ENCODE measurements around the gene F13A1. TPM values are rescaled to one million over a fixed set of nuclear protein-coding genes. Genes with fewer than 3 reads are reported as not detected.

Gene F13A1
- total RNA-seq, 2 donors from 2014 or later, result 15.3 to 49.4 TPM

DNA sequence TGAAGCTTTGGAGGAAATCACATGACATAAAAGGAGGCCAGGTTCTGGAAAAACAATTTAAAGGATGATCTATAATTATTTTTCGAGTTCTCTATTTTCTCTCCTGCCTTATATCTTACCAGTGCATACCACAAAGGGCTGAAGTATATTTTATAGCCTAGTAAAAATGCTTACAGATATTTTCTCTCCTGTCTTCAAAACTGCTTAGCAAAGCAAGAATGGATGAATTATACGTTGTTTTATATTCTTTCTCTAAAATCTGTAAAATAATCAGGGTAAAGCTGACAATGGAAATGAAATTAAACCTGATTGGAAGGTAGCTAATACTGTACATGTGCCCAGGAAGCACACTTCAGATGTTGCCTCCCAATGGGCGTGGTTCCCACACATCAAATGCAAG is 123.7 kb downstream of the F13A1 start:
- Histone ChIP-seq H3K4me3 (no peak overlapping the region), H3K36me3 (no peaks in the 10 kb centered on the region), H3K27me3 (no peaks in the 10 kb centered on the region), H3K4me1 (no peaks in the 10 kb centered on the region), H3K27ac (no peak overlapping the region), H3K9ac (ENCODE audit: low read depth in 2 of 2, low read length in 2 of 2) (no peak overlapping the region), H3K9me3 (no peaks in the 10 kb centered on the region)
- intact Hi-C loops (cut with DNase I), result no loop called here
- no peak for DNase-seq
- TF ChIP-seq, protein P1, sequence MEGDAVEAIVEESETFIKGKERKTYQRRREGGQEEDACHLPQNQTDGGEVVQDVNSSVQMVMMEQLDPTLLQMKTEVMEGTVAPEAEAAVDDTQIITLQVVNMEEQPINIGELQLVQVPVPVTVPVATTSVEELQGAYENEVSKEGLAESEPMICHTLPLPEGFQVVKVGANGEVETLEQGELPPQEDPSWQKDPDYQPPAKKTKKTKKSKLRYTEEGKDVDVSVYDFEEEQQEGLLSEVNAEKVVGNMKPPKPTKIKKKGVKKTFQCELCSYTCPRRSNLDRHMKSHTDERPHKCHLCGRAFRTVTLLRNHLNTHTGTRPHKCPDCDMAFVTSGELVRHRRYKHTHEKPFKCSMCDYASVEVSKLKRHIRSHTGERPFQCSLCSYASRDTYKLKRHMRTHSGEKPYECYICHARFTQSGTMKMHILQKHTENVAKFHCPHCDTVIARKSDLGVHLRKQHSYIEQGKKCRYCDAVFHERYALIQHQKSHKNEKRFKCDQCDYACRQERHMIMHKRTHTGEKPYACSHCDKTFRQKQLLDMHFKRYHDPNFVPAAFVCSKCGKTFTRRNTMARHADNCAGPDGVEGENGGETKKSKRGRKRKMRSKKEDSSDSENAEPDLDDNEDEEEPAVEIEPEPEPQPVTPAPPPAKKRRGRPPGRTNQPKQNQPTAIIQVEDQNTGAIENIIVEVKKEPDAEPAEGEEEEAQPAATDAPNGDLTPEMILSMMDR (IDR thresholded peaks at IDR 0.05), result no peak

DNA sequence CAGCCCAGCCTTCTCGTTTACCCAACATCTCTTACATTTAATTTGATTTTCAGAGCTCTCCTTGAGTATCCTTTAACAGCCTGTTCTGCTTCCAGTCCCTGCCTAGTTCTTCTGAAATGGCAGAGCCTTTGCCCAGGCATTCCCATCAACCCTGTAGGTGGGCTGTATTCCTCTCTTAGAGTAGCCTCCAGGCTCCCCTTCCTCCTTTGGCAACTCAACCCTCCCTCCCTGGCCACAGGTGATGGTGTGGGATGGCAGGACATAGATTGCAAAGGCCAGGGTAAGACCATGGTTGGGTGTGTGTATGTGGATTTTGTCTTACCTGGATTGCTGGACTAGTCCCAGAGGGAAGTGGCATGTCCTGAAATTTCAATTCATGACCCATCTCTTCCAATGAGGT is 125.4 kb downstream of the F13A1 start:
- TF ChIP-seq, protein P1 (IDR thresholded peaks at IDR 0.05), result no peak
- no peaks in the 10 kb centered on the region for H3K27me3 ChIP-seq
- intact Hi-C loops (cut with DNase I), result no loop called here

DNA sequence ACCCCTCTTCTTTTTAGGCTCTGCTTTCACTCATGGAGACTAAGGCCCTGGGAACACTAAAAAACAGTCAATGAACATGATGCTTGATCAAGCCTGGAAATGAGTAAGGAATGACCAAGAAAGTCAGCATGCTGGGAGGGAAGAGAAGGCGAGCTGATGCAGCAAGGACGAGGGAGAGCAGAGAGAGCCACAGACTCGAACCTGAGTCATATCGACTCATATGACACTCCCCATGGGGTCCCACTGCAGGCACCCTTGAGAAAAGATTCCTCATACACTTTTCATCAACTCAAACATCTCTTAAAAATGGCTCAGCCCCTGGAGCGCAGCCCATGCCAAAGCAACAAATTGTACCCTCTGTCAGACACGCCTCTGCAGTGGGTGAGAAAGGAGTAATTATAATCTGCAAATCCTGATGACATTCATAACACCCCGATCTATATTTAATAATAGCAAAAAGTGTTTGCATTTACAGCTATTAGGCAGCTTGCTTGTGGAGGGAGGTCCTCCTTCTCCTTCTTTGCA is 127.2 kb downstream of the F13A1 start:
- Histone ChIP-seq H3K4me3 (no peak overlapping the region), H3K27ac (no peak overlapping the region), H3K27me3 (no peaks in the 10 kb centered on the region), H3K9me3 (no peaks in the 10 kb centered on the region), H3K4me1 (no peaks in the 10 kb centered on the region), H3K36me3 (no peaks in the 10 kb centered on the region), H3K9ac (ENCODE audit: low read depth in 2 of 2, low read length in 2 of 2) (no peak overlapping the region)
- TF ChIP-seq, protein P1 (IDR thresholded peaks at IDR 0.05), result no peak
- DNase-seq, result no peak
- intact Hi-C loops (cut with DNase I), result no loop called here

More for the DNA sequence above, 125.4 kb downstream of the F13A1 start:
- DNase-seq, result no peak
- Histone ChIP-seq H3K4me3 (no peak overlapping the region), H3K4me1 (no peaks in the 10 kb centered on the region), H3K9ac (ENCODE audit: low read depth in 2 of 2, low read length in 2 of 2) (no peak overlapping the region), H3K27ac (no peak overlapping the region), H3K9me3 (no peaks in the 10 kb centered on the region), H3K36me3 (no peaks in the 10 kb centered on the region)

DNA sequence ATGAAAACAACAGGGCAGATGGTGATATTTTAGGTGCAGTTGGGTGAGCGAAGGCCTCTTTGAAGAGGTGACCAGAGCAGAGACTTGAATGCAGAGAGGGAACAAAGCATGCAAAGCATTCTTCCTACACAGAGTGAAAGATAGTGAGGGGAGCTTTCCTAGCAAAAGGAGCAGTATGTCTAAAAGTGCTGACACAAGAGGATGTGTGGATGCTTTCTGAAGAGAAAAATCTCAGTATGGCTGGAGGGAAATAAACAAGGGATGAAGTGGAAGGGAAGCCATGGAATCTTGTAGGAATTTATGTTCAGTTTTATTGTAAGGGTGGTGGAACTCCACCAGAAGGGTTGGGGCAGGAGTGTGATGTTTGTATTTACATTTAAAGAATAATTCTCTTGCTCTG is 128.6 kb downstream of the F13A1 start:
- Histone ChIP-seq H3K27ac (no peak overlapping the region), H3K9ac (ENCODE audit: low read depth in 2 of 2, low read length in 2 of 2) (no peak overlapping the region), H3K27me3 (no peaks in the 10 kb centered on the region), H3K9me3 (no peaks in the 10 kb centered on the region), H3K4me1 (no peaks in the 10 kb centered on the region), H3K4me3 (no peak overlapping the region), H3K36me3 (no peaks in the 10 kb centered on the region)
- intact Hi-C loops (cut with DNase I), result no loop called here
- TF ChIP-seq, protein P1 (IDR thresholded peaks at IDR 0.05), result no peak
- no peak for DNase-seq

DNA sequence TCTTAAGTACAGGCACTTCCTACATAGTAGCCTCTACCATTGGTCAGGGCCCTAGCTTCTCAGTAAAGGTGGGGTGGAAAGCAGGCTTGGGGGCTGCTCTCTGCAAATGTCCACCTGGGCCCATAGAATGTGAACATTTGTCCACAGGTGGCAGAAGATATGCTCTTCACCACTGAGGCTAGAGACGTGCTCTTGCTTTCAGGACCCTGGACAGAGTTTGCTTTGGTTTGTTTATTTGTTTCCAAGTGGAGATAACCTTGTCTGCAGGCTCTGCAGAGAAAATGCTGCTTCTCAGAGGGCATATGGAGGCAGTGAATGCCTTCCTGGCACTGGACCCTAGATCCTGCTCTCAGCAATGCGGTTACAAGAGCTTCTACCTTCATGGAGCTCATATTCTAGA is 129.0 kb downstream of the F13A1 start:
- Histone ChIP-seq H3K9me3 (no peaks in the 10 kb centered on the region), H3K4me1 (no peaks in the 10 kb centered on the region), H3K36me3 (no peaks in the 10 kb centered on the region), H3K9ac (ENCODE audit: low read depth in 2 of 2, low read length in 2 of 2) (no peak overlapping the region), H3K27ac (no peak overlapping the region), H3K4me3 (no peak overlapping the region), H3K27me3 (no peaks in the 10 kb centered on the region)
- TF ChIP-seq, protein P1 (IDR thresholded peaks at IDR 0.05), result no peak
- intact Hi-C loops (cut with DNase I), result no loop called here
- DNase-seq, result no peak
